HCT116 (cell line): ENCODE measurements around the gene GSKIP. TPM values are rescaled to one million over a fixed set of nuclear protein-coding genes. Genes with fewer than 3 reads are reported as not detected.

Experiments
- ATAC-seq: fragments of 200-7000 bp; cut with Tn5 transposase; 2 replicates; pipeline ENCODE4 v1.9.1; 2020; ENCODE audit warnings: mild to moderate bottlenecking, moderate library complexity
- BruUV-seq: library from RNA; stranded (reverse); fragments of 400-500 nt; replicated peaks from 2 replicates; lab custom pipeline; 2021; lab: Mats Ljungman, UMichigan
- CTCF ChIA-PET: fragments of 300-600 bp; sonication (Branson Sonifier 250); formaldehyde crosslinking; loops from one replicate; lab custom pipeline; 2021; ENCODE audit warnings: antibody characterized with exemption; lab: Charles Lee
- POLR2A ChIA-PET: fragments of 300-600, 350-600 bp; sonication (Branson Sonifier 250); formaldehyde crosslinking; loops from one replicate; lab custom pipeline; 2021; ENCODE audit warnings: antibody characterized with exemption; lab: Charles Lee
- RAD21 ChIA-PET, 2 experiments: fragments of 300-600 bp; sonication (Branson Sonifier 250); formaldehyde crosslinking; loops; one replicate each; lab custom pipeline; 2023; ENCODE audit warnings: low total read pairs in 2 of 2; ENCODE audit not compliant: uncharacterized antibody in 2 of 2, unreplicated experiment in 2 of 2, low non-redundant PET in 1 of 2; lab: Charles Lee
- DNase-seq: peaks from one replicate; pipeline ENCODE4 v3.0.0-alpha.2; 2010; ENCODE audit warnings: low read depth, low spot score
- H2AFZ ChIP-seq: fragments of 200-600 bp; shearing (Covaris generic), sonication (generic); 2 replicates; pipeline ENCODE4 v1.6.1; 2017; ENCODE audit warnings: low read depth, mixed run types, mixed read lengths, antibody characterized with exemption, low read length; ENCODE audit not compliant: poor library complexity, severe bottlenecking
- H3K27ac ChIP-seq: 2 replicates; pipeline ENCODE4 v1.5.1; 2012; ENCODE audit warnings: low read depth, low read length
- H3K27me3 ChIP-seq: fragments of 200-600 bp; sonication (generic); 2 replicates; pipeline ENCODE4 v1.6.1; 2016; ENCODE audit warnings: mixed run types, low read length, mixed read lengths; ENCODE audit not compliant: insufficient read depth
- H3K36me3 ChIP-seq, 2 experiments: fragments of 200-500 bp in 1 of 2; fragments of 200-600 bp in 1 of 2; sonication (Bioruptor generic) in 1 of 2; sonication (generic) in 1 of 2; 2 replicates each; pipeline versions ENCODE4 v1.5.1 to v1.6.1; 2014 to 2016; ENCODE audit warnings: low read length in 2 of 2, inconsistent platforms in 1 of 2, mixed read lengths in 1 of 2, mixed run types in 1 of 2; ENCODE audit not compliant: insufficient read depth in 2 of 2, control insufficient read depth in 1 of 2
- H3K4me1 ChIP-seq, 2 experiments: fragments of 200-600 bp in 1 of 2; sonication (generic) in 1 of 2; 2 replicates each; pipeline versions ENCODE4 v1.5.1 to v1.6.1; 2012 to 2017; ENCODE audit warnings: low read length in 2 of 2, inconsistent platforms in 1 of 2, mild to moderate bottlenecking in 1 of 2, mixed read lengths in 1 of 2, mixed run types in 1 of 2, moderate library complexity in 1 of 2; ENCODE audit not compliant: insufficient read depth in 2 of 2, control insufficient read depth in 1 of 2
- H3K4me2 ChIP-seq: fragments of 200-600 bp; sonication (generic); 2 replicates; pipeline ENCODE4 v1.6.1; 2017; ENCODE audit warnings: mixed run types, low read length, mixed read lengths
- H3K4me3 ChIP-seq, 2 experiments: fragments of 200-600 bp in 1 of 2; sonication (generic) in 1 of 2; replicated peaks in 1 of 2; 2 replicates each; pipeline ENCODE4 v1.5.1; 2011 to 2016; ENCODE audit warnings: low read length in 2 of 2, control low read depth in 1 of 2, low read depth in 1 of 2, mild to moderate bottlenecking in 1 of 2, mixed read lengths in 1 of 2, mixed run types in 1 of 2
- H3K79me2 ChIP-seq: fragments of 200-600 bp; sonication (generic); 2 replicates; pipeline ENCODE4 v1.6.1; 2017; ENCODE audit warnings: mild to moderate bottlenecking, mixed run types, low read length, moderate library complexity, mixed read lengths; ENCODE audit not compliant: insufficient read depth
- H3K9ac ChIP-seq: fragments of 200-600 bp; sonication (generic); 2 replicates; pipeline ENCODE4 v1.6.1; 2016; ENCODE audit warnings: low read length, mixed read lengths
- H3K9me2 ChIP-seq: fragments of 200-600 bp; sonication (generic), shearing (Covaris generic); 2 replicates; pipeline ENCODE4 v1.6.1; 2017; ENCODE audit warnings: mixed run types, mild to moderate bottlenecking, moderate library complexity; ENCODE audit not compliant: insufficient read depth
- H3K9me3 ChIP-seq, 2 experiments: fragments of 200-500 bp in 1 of 2; fragments of 200-600 bp in 1 of 2; sonication (Bioruptor generic) in 1 of 2; sonication (generic) in 1 of 2; 2 replicates each; pipeline ENCODE4 v1.6.1; 2014 to 2017; ENCODE audit warnings: low read length in 2 of 2, mixed read lengths in 2 of 2, inconsistent platforms in 1 of 2, low read depth in 1 of 2, mild to moderate bottlenecking in 1 of 2, mixed run types in 1 of 2, moderate library complexity in 1 of 2; ENCODE audit not compliant: control insufficient read depth in 1 of 2, insufficient read depth in 1 of 2
- H4K20me1 ChIP-seq: fragments of 200-600 bp; sonication (generic), shearing (Covaris generic); 2 replicates; pipeline ENCODE4 v1.6.1; 2017; ENCODE audit warnings: mixed run types, mild to moderate bottlenecking, moderate library complexity; ENCODE audit not compliant: insufficient read depth
- CBX3 ChIP-seq: IDR thresholded peaks from 2 replicates; pipeline ENCODE4 v1.6.1; 2012; ENCODE audit warnings: low read depth
- CEBPB ChIP-seq: IDR thresholded peaks from 2 replicates; pipeline ENCODE4 v1.6.1; 2012; ENCODE audit warnings: low read depth
- ELF1 ChIP-seq: IDR thresholded peaks from 2 replicates; pipeline ENCODE4 v1.6.1; 2012; ENCODE audit warnings: low read depth, borderline replicate concordance
- EZH2phosphoT487 ChIP-seq: fragments of 200-600 bp; IDR thresholded peaks from 2 replicates; pipeline ENCODE4 v1.6.1; 2018; ENCODE audit warnings: antibody characterized with exemption, borderline replicate concordance
- FOSL1 ChIP-seq: IDR thresholded peaks from 2 replicates; pipeline ENCODE4 v1.6.1; 2012; ENCODE audit warnings: low read depth
- JUND ChIP-seq: IDR thresholded peaks from 2 replicates; pipeline ENCODE4 v1.6.1; 2012
- POLR2AphosphoS5 ChIP-seq: IDR thresholded peaks from 2 replicates; pipeline ENCODE4 v1.6.1; 2011; ENCODE audit warnings: mild to moderate bottlenecking, low read depth, low read length, moderate library complexity
- RAD21 ChIP-seq: IDR thresholded peaks from 2 replicates; pipeline ENCODE4 v1.6.1; 2012; ENCODE audit warnings: low read depth, mild to moderate bottlenecking
- SIN3A ChIP-seq: IDR thresholded peaks from 2 replicates; pipeline ENCODE4 v1.6.1; 2012; ENCODE audit warnings: low read depth
- SP1 ChIP-seq: IDR thresholded peaks from 2 replicates; pipeline ENCODE4 v1.6.1; 2012; ENCODE audit warnings: low read depth
- SRF ChIP-seq: IDR thresholded peaks from 2 replicates; pipeline ENCODE4 v1.6.1; 2012; ENCODE audit warnings: low read depth
- YY1 ChIP-seq: IDR thresholded peaks from 2 replicates; pipeline ENCODE4 v1.6.1; 2011; ENCODE audit warnings: low read length, low read depth, moderate library complexity, mild to moderate bottlenecking; ENCODE audit not compliant: insufficient replicate concordance; ENCODE audit errors: extremely low read depth
- ZFX ChIP-seq: fragments of 450-650 bp; IDR thresholded peaks from 2 replicates; pipeline ENCODE4 v1.6.1; 2017
- ZNF274 ChIP-seq: fragments of 200-500 bp; sonication (Bioruptor generic); IDR thresholded peaks from 2 replicates; pipeline ENCODE4 v1.6.1; 2014; ENCODE audit warnings: mild to moderate bottlenecking, low read depth, low read length, inconsistent platforms
- intact Hi-C: fragments of 100-400 bp; cut with micrococcal nuclease; formaldehyde crosslinking; loops from 2 replicates; pipeline ENCODE4 v1.10.0; 2022
- total RNA-seq: library from RNA; stranded (reverse); gene quantifications from one replicate; pipeline ENCODE4 v1.2.1, GENCODE V29; 2021; ENCODE audit not compliant: unreplicated experiment
- TF ChIP-seq, protein P1 (sequence below): IDR thresholded peaks from 2 replicates; pipeline ENCODE4 v1.6.1; 2012; ENCODE audit warnings: low read depth
- TF ChIP-seq, protein P2 (sequence below), 3 experiments: fragments of 200-600 bp in 1 of 3; sonication (generic) in 1 of 3; IDR thresholded peaks in 2 of 3; conservative IDR thresholded peaks in 1 of 3; 2 replicates each; pipeline ENCODE4 v1.5.1; 2012 to 2017; ENCODE audit warnings: low read depth in 2 of 3, low read length in 2 of 3, antibody characterized with exemption in 1 of 3, borderline replicate concordance in 1 of 3, control low read depth in 1 of 3, mild to moderate bottlenecking in 1 of 3, mixed read lengths in 1 of 3, mixed run types in 1 of 3, moderate library complexity in 1 of 3; ENCODE audit not compliant: insufficient read depth in 1 of 3
- TF ChIP-seq, protein P3 (sequence below): IDR thresholded peaks from 2 replicates; pipeline ENCODE4 v1.6.1; 2011; ENCODE audit warnings: mild to moderate bottlenecking, low read length, moderate library complexity; ENCODE audit not compliant: insufficient replicate concordance; ENCODE audit errors: extremely low read depth
- TF ChIP-seq, protein P4 (sequence below): IDR thresholded peaks from 2 replicates; pipeline ENCODE4 v1.6.1; 2012

The GSKIP gene
- total RNA-seq, 1 experiment from 2014 or later, result 21.7 TPM

DNA sequence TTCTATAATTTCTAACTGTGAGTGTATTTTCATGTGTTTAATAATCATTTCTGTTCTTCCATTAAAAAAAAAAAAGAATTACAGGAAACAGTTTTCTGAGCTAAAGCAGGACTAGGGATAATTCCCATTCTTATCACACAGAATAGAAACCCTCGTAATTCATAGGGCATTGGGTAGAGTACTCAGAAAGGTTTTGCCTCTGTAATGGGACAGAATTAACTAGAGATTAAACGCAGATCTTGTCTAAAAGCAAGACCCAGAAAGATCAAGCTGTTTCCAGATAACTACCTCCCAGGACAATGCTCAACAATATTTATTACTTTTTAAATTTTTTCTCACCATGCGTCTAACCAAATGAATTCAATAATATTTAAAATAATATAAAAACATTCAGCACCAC lies 10.2 kb downstream of the GSKIP start:
- no peaks in the 10 kb centered on the region for H3K9me2 ChIP-seq
- H3K27me3 ChIP-seq, result no peaks in the 10 kb centered on the region
- peaks cover 13% of the 10 kb centered on the region for H3K79me2 ChIP-seq
- no peak overlapping the region for H3K4me2 ChIP-seq
- H3K4me3 ChIP-seq, result no peak overlapping the region
- ChIA-PET POLR2A (no interaction called here), RAD21 (no interaction called here), CTCF (no interaction called here)
- ATAC-seq (no peak), DNase-seq (no peak)
- H2AFZ ChIP-seq, result no peak overlapping the region
- H3K36me3 ChIP-seq, result no peaks in the 10 kb centered on the region
- no peaks in the 10 kb centered on the region for H4K20me1 ChIP-seq
- no peak overlapping the region for H3K27ac ChIP-seq
- intact Hi-C loops, result no loop called here
- H3K4me1 ChIP-seq, result peaks cover 0 to 2% of the 10 kb centered on the region in 2 experiments; a peak in 1 of 4 replicates
- H3K9ac ChIP-seq, result no peak overlapping the region
- no TSS peak for BruUV-seq
- no peaks in the 10 kb centered on the region for H3K9me3 ChIP-seq
- TF ChIP-seq ELF1 (no peak), POLR2AphosphoS5 (no peak), SP1 (no peak), RAD21 (no peak), CEBPB (no peak), SRF (no peak), YY1 (no peak), JUND (no peak), SIN3A (no peak), ZFX (no peak), CBX3 (no peak), ZNF274 (no peak), EZH2phosphoT487 (no peak), FOSL1 (no peak)
- TF ChIP-seq, protein P1, sequence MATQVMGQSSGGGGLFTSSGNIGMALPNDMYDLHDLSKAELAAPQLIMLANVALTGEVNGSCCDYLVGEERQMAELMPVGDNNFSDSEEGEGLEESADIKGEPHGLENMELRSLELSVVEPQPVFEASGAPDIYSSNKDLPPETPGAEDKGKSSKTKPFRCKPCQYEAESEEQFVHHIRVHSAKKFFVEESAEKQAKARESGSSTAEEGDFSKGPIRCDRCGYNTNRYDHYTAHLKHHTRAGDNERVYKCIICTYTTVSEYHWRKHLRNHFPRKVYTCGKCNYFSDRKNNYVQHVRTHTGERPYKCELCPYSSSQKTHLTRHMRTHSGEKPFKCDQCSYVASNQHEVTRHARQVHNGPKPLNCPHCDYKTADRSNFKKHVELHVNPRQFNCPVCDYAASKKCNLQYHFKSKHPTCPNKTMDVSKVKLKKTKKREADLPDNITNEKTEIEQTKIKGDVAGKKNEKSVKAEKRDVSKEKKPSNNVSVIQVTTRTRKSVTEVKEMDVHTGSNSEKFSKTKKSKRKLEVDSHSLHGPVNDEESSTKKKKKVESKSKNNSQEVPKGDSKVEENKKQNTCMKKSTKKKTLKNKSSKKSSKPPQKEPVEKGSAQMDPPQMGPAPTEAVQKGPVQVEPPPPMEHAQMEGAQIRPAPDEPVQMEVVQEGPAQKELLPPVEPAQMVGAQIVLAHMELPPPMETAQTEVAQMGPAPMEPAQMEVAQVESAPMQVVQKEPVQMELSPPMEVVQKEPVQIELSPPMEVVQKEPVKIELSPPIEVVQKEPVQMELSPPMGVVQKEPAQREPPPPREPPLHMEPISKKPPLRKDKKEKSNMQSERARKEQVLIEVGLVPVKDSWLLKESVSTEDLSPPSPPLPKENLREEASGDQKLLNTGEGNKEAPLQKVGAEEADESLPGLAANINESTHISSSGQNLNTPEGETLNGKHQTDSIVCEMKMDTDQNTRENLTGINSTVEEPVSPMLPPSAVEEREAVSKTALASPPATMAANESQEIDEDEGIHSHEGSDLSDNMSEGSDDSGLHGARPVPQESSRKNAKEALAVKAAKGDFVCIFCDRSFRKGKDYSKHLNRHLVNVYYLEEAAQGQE, result no peak
- TF ChIP-seq, protein P2, sequence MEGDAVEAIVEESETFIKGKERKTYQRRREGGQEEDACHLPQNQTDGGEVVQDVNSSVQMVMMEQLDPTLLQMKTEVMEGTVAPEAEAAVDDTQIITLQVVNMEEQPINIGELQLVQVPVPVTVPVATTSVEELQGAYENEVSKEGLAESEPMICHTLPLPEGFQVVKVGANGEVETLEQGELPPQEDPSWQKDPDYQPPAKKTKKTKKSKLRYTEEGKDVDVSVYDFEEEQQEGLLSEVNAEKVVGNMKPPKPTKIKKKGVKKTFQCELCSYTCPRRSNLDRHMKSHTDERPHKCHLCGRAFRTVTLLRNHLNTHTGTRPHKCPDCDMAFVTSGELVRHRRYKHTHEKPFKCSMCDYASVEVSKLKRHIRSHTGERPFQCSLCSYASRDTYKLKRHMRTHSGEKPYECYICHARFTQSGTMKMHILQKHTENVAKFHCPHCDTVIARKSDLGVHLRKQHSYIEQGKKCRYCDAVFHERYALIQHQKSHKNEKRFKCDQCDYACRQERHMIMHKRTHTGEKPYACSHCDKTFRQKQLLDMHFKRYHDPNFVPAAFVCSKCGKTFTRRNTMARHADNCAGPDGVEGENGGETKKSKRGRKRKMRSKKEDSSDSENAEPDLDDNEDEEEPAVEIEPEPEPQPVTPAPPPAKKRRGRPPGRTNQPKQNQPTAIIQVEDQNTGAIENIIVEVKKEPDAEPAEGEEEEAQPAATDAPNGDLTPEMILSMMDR (IDR thresholded peaks at IDR 0.05 in 2 of 3, conservative IDR thresholded peaks at IDR 0.05 in 1 of 3; ENCODE audit: borderline replicate concordance in 1 of 3, insufficient read depth in 1 of 3, low read depth in 2 of 3, low read length in 2 of 3), result no peak
- TF ChIP-seq, protein P3, sequence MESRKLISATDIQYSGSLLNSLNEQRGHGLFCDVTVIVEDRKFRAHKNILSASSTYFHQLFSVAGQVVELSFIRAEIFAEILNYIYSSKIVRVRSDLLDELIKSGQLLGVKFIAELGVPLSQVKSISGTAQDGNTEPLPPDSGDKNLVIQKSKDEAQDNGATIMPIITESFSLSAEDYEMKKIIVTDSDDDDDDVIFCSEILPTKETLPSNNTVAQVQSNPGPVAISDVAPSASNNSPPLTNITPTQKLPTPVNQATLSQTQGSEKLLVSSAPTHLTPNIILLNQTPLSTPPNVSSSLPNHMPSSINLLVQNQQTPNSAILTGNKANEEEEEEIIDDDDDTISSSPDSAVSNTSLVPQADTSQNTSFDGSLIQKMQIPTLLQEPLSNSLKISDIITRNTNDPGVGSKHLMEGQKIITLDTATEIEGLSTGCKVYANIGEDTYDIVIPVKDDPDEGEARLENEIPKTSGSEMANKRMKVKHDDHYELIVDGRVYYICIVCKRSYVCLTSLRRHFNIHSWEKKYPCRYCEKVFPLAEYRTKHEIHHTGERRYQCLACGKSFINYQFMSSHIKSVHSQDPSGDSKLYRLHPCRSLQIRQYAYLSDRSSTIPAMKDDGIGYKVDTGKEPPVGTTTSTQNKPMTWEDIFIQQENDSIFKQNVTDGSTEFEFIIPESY, result no peak
- TF ChIP-seq, protein P4, sequence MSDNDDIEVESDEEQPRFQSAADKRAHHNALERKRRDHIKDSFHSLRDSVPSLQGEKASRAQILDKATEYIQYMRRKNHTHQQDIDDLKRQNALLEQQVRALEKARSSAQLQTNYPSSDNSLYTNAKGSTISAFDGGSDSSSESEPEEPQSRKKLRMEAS, result no peak
